ENCODE measurements around the gene SEMA3C.

DNA sequence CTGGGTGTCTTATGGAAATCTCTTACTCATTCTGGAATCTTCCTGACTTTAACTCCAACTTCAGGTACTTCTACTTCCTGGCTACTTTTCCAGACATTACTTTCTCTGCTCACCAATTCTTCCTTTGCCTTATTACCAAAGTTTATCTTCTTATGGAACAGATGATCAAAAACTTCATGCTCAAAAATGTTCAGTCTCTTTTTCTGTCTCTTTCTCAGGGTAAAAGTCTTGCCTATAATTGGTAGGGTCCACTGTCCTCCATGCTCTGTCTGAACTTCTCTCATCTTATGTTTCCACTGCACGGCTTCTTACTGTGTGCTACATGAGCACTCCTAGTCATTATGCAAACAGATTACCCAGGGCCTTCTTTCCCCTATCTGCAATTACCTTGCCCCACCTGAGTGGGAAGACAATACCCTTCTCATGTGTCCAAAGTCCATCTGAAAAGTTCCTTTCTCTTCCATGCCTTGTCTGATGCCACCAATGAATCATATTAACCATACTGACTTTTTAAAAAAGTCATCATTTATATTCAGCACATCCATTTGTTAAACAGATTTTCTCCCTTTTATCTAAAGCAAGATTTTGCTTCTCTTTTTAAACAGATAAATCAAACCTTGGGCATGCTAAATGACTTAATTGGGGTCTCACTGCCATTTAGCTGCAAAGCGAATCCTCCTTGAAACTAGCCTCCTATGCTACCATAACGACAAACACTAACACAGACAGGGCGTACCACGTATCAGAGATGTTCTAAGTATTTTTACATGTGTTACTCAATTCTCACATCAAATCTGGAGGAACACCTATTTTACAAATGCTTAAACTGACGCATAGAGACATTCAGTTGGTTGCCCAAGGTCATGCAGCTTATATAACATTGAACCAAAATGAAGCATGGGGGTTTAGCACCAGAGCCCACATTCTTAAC is 48.8 kb downstream of the SEMA3C start:
- TF ChIP-seq, protein P1, sequence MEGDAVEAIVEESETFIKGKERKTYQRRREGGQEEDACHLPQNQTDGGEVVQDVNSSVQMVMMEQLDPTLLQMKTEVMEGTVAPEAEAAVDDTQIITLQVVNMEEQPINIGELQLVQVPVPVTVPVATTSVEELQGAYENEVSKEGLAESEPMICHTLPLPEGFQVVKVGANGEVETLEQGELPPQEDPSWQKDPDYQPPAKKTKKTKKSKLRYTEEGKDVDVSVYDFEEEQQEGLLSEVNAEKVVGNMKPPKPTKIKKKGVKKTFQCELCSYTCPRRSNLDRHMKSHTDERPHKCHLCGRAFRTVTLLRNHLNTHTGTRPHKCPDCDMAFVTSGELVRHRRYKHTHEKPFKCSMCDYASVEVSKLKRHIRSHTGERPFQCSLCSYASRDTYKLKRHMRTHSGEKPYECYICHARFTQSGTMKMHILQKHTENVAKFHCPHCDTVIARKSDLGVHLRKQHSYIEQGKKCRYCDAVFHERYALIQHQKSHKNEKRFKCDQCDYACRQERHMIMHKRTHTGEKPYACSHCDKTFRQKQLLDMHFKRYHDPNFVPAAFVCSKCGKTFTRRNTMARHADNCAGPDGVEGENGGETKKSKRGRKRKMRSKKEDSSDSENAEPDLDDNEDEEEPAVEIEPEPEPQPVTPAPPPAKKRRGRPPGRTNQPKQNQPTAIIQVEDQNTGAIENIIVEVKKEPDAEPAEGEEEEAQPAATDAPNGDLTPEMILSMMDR (IDR thresholded peaks at IDR 0.05), result no peak
- TF ChIP-seq POLR2A (IDR thresholded peaks at IDR 0.05), result no peak
